ENCODE results near the gene KRTAP4-7.
"Not testable (repeated sequence)": the region's sequence is repeated elsewhere in the genome, so short reads cannot be mapped to it uniquely, and the experiment has no call there.

Gene KRTAP4-7

DNA sequence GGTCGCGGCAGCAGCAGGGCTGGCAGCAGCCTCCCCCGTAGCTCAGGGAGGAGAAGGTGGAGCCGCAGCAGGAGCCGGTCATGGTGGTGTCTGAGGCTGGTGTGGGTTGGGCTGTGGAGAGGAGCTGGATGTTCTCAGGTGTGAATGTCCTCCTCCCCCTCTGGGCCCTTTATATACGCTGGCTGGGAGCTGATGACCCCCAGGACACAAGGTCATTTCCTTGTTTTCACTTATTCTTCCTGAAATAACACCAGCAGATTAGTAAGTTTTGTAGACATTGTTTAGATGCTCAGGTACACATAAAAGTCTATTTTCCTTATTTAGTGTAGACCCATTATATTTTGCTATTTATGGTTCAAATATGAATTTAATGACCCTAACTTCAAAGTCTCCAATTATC is 28.8 kb upstream of the KRTAP4-7 start, which contains the start of gene KRTAP2-2:
KRTAP2-2 (minus strand) TSS at position 101 of the 400 bp plus-strand sequence; CDS start at position 82, 19 bp downstream.
- not testable (repeated sequence) for H3K27me3 ChIP-seq (ENCODE audit: insufficient read depth, low read length); H3K9me3 ChIP-seq (ENCODE audit: insufficient read depth, low read depth, low read length); H3K36me3 ChIP-seq (ENCODE audit: insufficient read depth, low read depth, low read length); H3K4me1 ChIP-seq (ENCODE audit: insufficient read depth, low read length); H3K4me3 ChIP-seq (ENCODE audit: low read length); H3K27ac ChIP-seq (ENCODE audit: low read length); H3K9ac ChIP-seq (ENCODE audit: low read depth, low read length)

- no peak overlapping the region for H3K27ac ChIP-seq (ENCODE audit: low read length)
Observed at GRCh38 chr17:41057547-41057946, 26.4 kb upstream of the KRTAP4-7 start.

DNA sequence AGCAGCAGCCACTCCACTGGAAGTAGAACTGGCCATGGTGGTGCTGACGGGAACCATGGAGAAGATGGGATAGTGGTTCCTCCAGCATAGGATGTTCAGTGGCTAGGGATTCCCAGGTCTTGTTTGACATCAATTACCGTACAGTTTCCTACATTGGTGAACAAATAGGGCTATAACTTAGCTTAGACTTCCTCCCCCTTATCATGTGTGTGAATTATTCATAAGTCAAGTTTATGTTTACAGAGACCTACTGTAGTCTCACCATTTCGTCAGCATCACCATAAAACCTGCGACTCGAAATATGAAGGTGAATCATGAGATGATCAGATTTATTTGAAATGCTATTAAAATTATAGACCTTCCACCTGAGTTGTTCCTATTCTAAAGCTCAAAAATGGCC is 25.2 kb upstream of the KRTAP4-7 start:
- Histone ChIP-seq H3K27ac (ENCODE audit: low read length) (no peak overlapping the region), H3K4me1 (ENCODE audit: insufficient read depth, low read length) (no peaks in the 10 kb centered on the region), H3K9ac (ENCODE audit: low read depth, low read length) (no peak overlapping the region)

More at GRCh38 chr17:41057547-41057946, 26.4 kb upstream of the KRTAP4-7 start:
- no peaks in the 10 kb centered on the region for H3K36me3 ChIP-seq (ENCODE audit: insufficient read depth, low read depth, low read length)
- H3K9ac ChIP-seq (ENCODE audit: low read depth, low read length): no peak overlapping the region
- no peak overlapping the region for H3K4me3 ChIP-seq (ENCODE audit: low read length)
- H3K9me3 ChIP-seq (ENCODE audit: insufficient read depth, low read depth, low read length): no peaks in the 10 kb centered on the region
- H3K27me3 ChIP-seq (ENCODE audit: insufficient read depth, low read length): no peaks in the 10 kb centered on the region
- H3K4me1 ChIP-seq (ENCODE audit: insufficient read depth, low read length): no peaks in the 10 kb centered on the region

GRCh38 chr17:41059276-41060051 is 24.5 kb upstream of the KRTAP4-7 start:
- not testable (repeated sequence) for H3K27ac ChIP-seq (ENCODE audit: low read length); H3K9ac ChIP-seq (ENCODE audit: low read depth, low read length); H3K9me3 ChIP-seq (ENCODE audit: insufficient read depth, low read depth, low read length); H3K4me1 ChIP-seq (ENCODE audit: insufficient read depth, low read length); H3K27me3 ChIP-seq (ENCODE audit: insufficient read depth, low read length); H3K4me3 ChIP-seq (ENCODE audit: low read length); H3K36me3 ChIP-seq (ENCODE audit: insufficient read depth, low read depth, low read length)

More for the DNA sequence above, 25.2 kb upstream of the KRTAP4-7 start:
- Histone ChIP-seq H3K4me3 (ENCODE audit: low read length) (no peak overlapping the region), H3K36me3 (ENCODE audit: insufficient read depth, low read depth, low read length) (no peaks in the 10 kb centered on the region), H3K9me3 (ENCODE audit: insufficient read depth, low read depth, low read length) (no peaks in the 10 kb centered on the region), H3K27me3 (ENCODE audit: insufficient read depth, low read length) (no peaks in the 10 kb centered on the region)

DNA sequence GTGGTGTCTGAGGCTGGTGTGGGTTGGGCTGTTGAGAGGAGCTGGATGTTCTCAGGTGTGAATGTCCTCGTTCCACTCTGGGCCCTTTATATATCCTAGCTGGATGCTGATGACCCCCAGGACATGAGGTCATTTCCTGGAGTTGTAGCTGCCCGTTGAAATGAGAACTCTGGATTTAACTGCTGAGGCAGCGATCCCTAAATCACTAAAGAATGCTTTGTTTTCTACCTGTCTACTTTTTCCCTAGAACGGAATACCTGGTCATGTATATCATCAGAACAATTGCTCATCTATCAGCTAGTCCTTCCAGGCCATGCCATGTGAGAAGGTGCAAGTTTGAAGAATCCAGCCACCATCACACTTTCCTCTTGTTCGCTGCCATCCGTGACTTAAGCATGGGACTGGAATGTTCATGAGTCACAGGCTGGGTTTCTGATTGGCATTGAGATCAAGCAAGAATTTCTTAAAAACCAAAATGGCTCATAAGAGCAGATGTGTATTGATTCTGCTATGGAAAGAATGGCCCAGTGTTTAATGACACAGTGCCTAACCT is 23.8 kb upstream of the KRTAP4-7 start, which contains the start of gene KRTAP2-3:
KRTAP2-3 (minus strand) TSS at position 63 of the 553 bp plus-strand sequence. CDS start 64 bp downstream, outside the sequence.
- Histone ChIP-seq H3K9ac (ENCODE audit: low read depth, low read length) (no peak within 1 kb of the TSS), H3K27ac (ENCODE audit: low read length) (no peak within 1 kb of the TSS), H3K4me1 (ENCODE audit: insufficient read depth, low read length) (no peaks in the 10 kb centered on the region), H3K36me3 (ENCODE audit: insufficient read depth, low read depth, low read length) (no peaks in the 10 kb centered on the region), H3K4me3 (ENCODE audit: low read length) (no peak within 1 kb of the TSS), H3K27me3 (ENCODE audit: insufficient read depth, low read length) (no peaks in the 10 kb centered on the region), H3K9me3 (ENCODE audit: insufficient read depth, low read depth, low read length) (no peaks in the 10 kb centered on the region)

DNA sequence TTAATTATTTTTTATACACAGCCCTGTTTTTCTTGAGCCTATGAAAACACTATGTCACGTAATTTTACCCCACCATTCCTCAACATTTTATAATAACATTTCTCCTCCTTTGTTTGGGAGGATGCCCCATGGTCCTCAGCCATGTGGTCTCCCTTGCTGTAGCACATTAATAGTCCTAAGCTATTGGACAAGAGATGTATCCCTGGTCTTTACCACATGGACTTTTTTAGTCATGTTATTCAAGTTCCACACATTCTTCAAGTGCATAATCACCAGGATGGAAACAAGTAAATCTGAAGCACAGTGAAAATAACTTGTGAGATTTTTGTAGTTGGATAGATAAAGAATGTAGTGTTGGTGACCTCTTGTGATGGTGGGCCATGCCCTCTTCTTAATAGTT is 22.0 kb upstream of the KRTAP4-7 start:
- no peak overlapping the region for H3K9ac ChIP-seq (ENCODE audit: low read depth, low read length)
- no peak overlapping the region for H3K27ac ChIP-seq (ENCODE audit: low read length)
- no peaks in the 10 kb centered on the region for H3K4me1 ChIP-seq (ENCODE audit: insufficient read depth, low read length)

DNA sequence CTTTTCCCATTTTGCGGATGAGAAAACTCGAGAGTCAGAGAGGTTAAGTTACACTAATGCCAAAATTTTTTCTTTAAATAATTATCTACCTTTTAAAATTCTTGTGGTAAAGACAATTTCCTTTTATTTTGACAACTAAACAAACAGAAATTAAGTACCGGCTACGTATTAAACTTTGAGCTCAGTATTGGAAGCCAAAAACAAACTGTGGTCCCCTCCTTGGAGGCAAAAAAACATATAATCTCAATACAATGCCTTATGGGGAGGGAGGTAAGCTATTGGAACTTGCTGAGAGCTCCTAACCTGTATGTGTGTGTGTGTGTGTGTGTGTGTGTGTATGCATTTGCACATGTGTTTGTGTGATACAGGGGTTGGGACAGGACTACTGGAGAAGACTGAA is 20.5 kb upstream of the KRTAP4-7 start:
- H3K27ac ChIP-seq (ENCODE audit: low read length): no peak overlapping the region

More for the DNA sequence above, 22.0 kb upstream of the KRTAP4-7 start:
- Histone ChIP-seq H3K27me3 (ENCODE audit: insufficient read depth, low read length) (no peaks in the 10 kb centered on the region), H3K9me3 (ENCODE audit: insufficient read depth, low read depth, low read length) (no peaks in the 10 kb centered on the region), H3K4me3 (ENCODE audit: low read length) (no peak overlapping the region), H3K36me3 (ENCODE audit: insufficient read depth, low read depth, low read length) (no peaks in the 10 kb centered on the region)

DNA sequence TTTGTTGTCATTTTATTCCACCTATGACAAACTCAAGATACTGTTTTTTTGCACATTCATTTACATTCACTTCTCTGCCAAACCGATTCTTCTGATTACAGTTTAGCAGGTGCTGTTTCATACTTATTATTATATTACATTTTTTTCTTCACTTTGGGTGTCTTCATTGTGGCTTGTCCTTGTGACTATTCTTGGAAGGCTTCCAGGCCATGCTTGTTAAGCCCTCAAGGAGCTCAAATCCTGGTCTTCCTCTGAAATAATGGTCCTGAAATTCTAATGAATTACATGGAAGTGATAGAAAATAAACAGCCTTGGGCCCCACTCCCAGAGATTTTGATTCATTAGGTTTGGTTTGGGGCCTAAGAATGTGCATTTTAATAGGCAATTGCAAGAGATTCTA is 19.6 kb upstream of the KRTAP4-7 start:
- no peak overlapping the region for H3K9ac ChIP-seq (ENCODE audit: low read depth, low read length)
- H3K4me3 ChIP-seq (ENCODE audit: low read length): no peak overlapping the region
- H3K36me3 ChIP-seq (ENCODE audit: insufficient read depth, low read depth, low read length): no peaks in the 10 kb centered on the region
- H3K27me3 ChIP-seq (ENCODE audit: insufficient read depth, low read length): no peaks in the 10 kb centered on the region
- no peak overlapping the region for H3K27ac ChIP-seq (ENCODE audit: low read length)
- H3K4me1 ChIP-seq (ENCODE audit: insufficient read depth, low read length): no peaks in the 10 kb centered on the region
- H3K9me3 ChIP-seq (ENCODE audit: insufficient read depth, low read depth, low read length): no peaks in the 10 kb centered on the region

More for the DNA sequence above, 20.5 kb upstream of the KRTAP4-7 start:
- Histone ChIP-seq H3K27me3 (ENCODE audit: insufficient read depth, low read length) (no peaks in the 10 kb centered on the region), H3K9me3 (ENCODE audit: insufficient read depth, low read depth, low read length) (no peaks in the 10 kb centered on the region), H3K4me3 (ENCODE audit: low read length) (no peak overlapping the region), H3K4me1 (ENCODE audit: insufficient read depth, low read length) (no peaks in the 10 kb centered on the region), H3K36me3 (ENCODE audit: insufficient read depth, low read depth, low read length) (no peaks in the 10 kb centered on the region), H3K9ac (ENCODE audit: low read depth, low read length) (no peak overlapping the region)

GRCh38 chr17:41065016-41065689 is 18.8 kb upstream of the KRTAP4-7 start:
- not testable (repeated sequence) for H3K27me3 ChIP-seq (ENCODE audit: insufficient read depth, low read length); H3K4me1 ChIP-seq (ENCODE audit: insufficient read depth, low read length); H3K27ac ChIP-seq (ENCODE audit: low read length); H3K4me3 ChIP-seq (ENCODE audit: low read length); H3K9me3 ChIP-seq (ENCODE audit: insufficient read depth, low read depth, low read length); H3K36me3 ChIP-seq (ENCODE audit: insufficient read depth, low read depth, low read length); H3K9ac ChIP-seq (ENCODE audit: low read depth, low read length)

DNA sequence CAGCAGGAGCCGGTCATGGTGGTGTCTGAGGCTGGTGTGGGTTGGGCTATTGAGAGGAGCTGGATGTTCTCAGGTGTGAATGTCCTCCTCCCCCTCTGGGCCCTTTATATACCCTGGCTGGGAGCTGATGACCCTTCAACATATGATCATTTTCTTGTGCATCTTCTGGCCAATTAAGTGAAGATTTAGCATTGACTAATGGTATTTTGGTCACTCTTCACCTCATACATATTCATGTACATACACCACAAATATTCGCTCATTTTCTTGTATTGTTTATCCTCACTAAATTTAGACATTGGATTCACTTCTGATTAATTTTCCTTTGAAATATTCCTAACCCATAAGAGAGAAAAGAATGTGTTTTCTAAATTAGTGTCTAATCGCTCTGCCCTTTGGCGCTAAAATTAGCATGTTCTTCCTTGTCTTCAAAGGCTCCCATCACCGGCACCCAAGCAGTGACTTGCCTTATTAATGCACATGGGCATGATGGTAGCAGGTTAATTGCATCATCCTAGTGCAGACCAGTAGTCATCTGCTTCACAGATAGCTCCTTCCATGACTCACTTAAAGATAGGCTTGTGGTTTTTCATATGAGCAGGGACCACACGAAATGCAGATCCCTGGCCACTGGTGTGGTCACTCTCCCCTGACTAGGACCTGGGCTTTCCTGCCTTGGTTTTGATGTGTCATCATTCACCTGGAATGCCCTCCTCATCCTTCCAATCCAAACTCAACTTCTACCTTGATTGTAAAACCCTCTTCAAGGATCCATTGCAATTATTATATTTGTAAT is 17.9 kb upstream of the KRTAP4-7 start, which contains the start of gene KRTAP2-4:
KRTAP2-4 (minus strand) TSS at position 51 of the 796 bp plus-strand sequence; CDS start at position 17, 34 bp downstream.
- no peaks in the 10 kb centered on the region for H3K4me1 ChIP-seq (ENCODE audit: insufficient read depth, low read length)
- H3K9ac ChIP-seq (ENCODE audit: low read depth, low read length): no peak within 1 kb of the TSS
- no peaks in the 10 kb centered on the region for H3K27me3 ChIP-seq (ENCODE audit: insufficient read depth, low read length)
- H3K36me3 ChIP-seq (ENCODE audit: insufficient read depth, low read depth, low read length): no peaks in the 10 kb centered on the region
- no peak within 1 kb of the TSS for H3K4me3 ChIP-seq (ENCODE audit: low read length)
- no peaks in the 10 kb centered on the region for H3K9me3 ChIP-seq (ENCODE audit: insufficient read depth, low read depth, low read length)
- H3K27ac ChIP-seq (ENCODE audit: low read length): no peak within 1 kb of the TSS

GRCh38 chr17:41067281-41067680 is 16.7 kb upstream of the KRTAP4-7 start:
- no peaks in the 10 kb centered on the region for H3K36me3 ChIP-seq (ENCODE audit: insufficient read depth, low read depth, low read length)
- no peaks in the 10 kb centered on the region for H3K4me1 ChIP-seq (ENCODE audit: insufficient read depth, low read length)
- H3K27ac ChIP-seq (ENCODE audit: low read length): no peak overlapping the region
- H3K4me3 ChIP-seq (ENCODE audit: low read length): no peak overlapping the region
- H3K27me3 ChIP-seq (ENCODE audit: insufficient read depth, low read length): no peaks in the 10 kb centered on the region
- no peak overlapping the region for H3K9ac ChIP-seq (ENCODE audit: low read depth, low read length)
- H3K9me3 ChIP-seq (ENCODE audit: insufficient read depth, low read depth, low read length): no peaks in the 10 kb centered on the region

Data from iPS-20b (cell line).